HepG2 (cell line): ENCODE data around the gene RAET1E. TPM values are rescaled to one million over a fixed set of nuclear protein-coding genes. Genes with fewer than 3 reads are reported as not detected.
A peak's percentile ranks its signal among the peaks of the same experiment; 100 is the strongest.
"Not testable (repeated sequence)": the region's sequence is repeated elsewhere in the genome, so short reads cannot be mapped to it uniquely, and the experiment has no call there.

Experiments
- ATAC-seq: fragments of 200-7000 bp; cut with Tn5 transposase; 3 replicates; pipeline ENCODE4 v1.9.1; 2020; ENCODE audit warnings: mild to moderate bottlenecking, moderate library complexity
- BruUV-seq: library from RNA; stranded (reverse); fragments of 400-500 nt; replicated peaks from 2 replicates; lab custom pipeline; 2021; lab: Mats Ljungman, UMichigan
- CTCF ChIA-PET: fragments of 300-600 bp; formaldehyde crosslinking; extraction: SDS; loops from one replicate; lab custom pipeline; 2021; ENCODE audit warnings: low total read pairs, inconsistent platforms, low intra/inter-chr PET ratio; lab: Yijun Ruan, JAX
- POLR2A ChIA-PET: fragments of 350-600 bp; sonication (Branson Sonifier 250); formaldehyde crosslinking; loops from one replicate; lab custom pipeline; 2020; ENCODE audit warnings: antibody characterized with exemption, inconsistent platforms; lab: Yijun Ruan, JAX
- DNase-seq: peaks from one replicate; pipeline ENCODE4 v3.0.0-alpha.2; 2015; ENCODE audit warnings: low spot score
- FAIRE-seq: peaks from 3 replicates; lab custom pipeline; 2011; peaks lifted over from hg19 to GRCh38; lab: Jason Lieb, UNC
- H2AFZ ChIP-seq: one replicate; pipeline ENCODE4 v1.6.1; 2011; ENCODE audit warnings: low read length, inconsistent platforms
- H3K27ac ChIP-seq: fragments of 300-600 bp; 3 replicates; pipeline ENCODE4 v1.8.0; 2011; ENCODE audit warnings: mixed run types, mild to moderate bottlenecking, mixed read lengths, low read length, inconsistent platforms; ENCODE audit not compliant: insufficient read depth; ENCODE audit errors: extremely low read length
- H3K27me3 ChIP-seq, 2 experiments: fragments of 200-600 bp in 1 of 2; 2 replicates in 1 of 2; 3 replicates in 1 of 2; pipeline versions ENCODE4 v1.6.0 to v1.8.0; 2011; ENCODE audit warnings: low read length in 2 of 2, mild to moderate bottlenecking in 2 of 2, moderate library complexity in 2 of 2, inconsistent platforms in 1 of 2; ENCODE audit not compliant: insufficient read depth in 2 of 2, control insufficient read depth in 1 of 2
- H3K36me3 ChIP-seq, 2 experiments: fragments of 200-600 bp in 1 of 2; replicated peaks in 1 of 2; 2 replicates in 1 of 2; 3 replicates in 1 of 2; pipeline versions ENCODE4 v1.5.1 to v1.8.0; 2011; ENCODE audit warnings: low read length in 2 of 2, inconsistent platforms in 1 of 2; ENCODE audit not compliant: insufficient read depth in 2 of 2, control insufficient read depth in 1 of 2
- H3K4me1 ChIP-seq: 2 replicates; pipeline ENCODE4 v1.5.1; 2012; ENCODE audit warnings: low read length, inconsistent platforms; ENCODE audit not compliant: insufficient read depth
- H3K4me2 ChIP-seq: 2 replicates; pipeline ENCODE4 v1.6.0; 2011; ENCODE audit warnings: low read depth, low read length, inconsistent platforms
- H3K4me3 ChIP-seq, 3 experiments: fragments of 200-600 bp in 1 of 3; sonication (generic), shearing (Covaris generic) in 1 of 3; replicated peaks in 1 of 3; 2 replicates each; pipeline ENCODE4 v1.5.1; 2011 to 2016; ENCODE audit warnings: low read length in 3 of 3, inconsistent platforms in 2 of 3, low read depth in 2 of 3, mild to moderate bottlenecking in 2 of 3, control low read depth in 1 of 3, mixed read lengths in 1 of 3; ENCODE audit not compliant: insufficient read depth in 1 of 3
- H3K79me2 ChIP-seq: one replicate; pipeline ENCODE4 v1.6.1; 2011; ENCODE audit warnings: low read length, inconsistent platforms; ENCODE audit not compliant: insufficient read depth
- H3K9ac ChIP-seq: 2 replicates; pipeline ENCODE4 v1.6.0; 2011; ENCODE audit warnings: mild to moderate bottlenecking, low read depth, low read length, inconsistent platforms; ENCODE audit not compliant: insufficient read depth
- H3K9me3 ChIP-seq: 2 replicates; pipeline ENCODE4 v1.5.1; 2012; ENCODE audit warnings: mild to moderate bottlenecking, low read length
- H4K20me1 ChIP-seq: 2 replicates; pipeline ENCODE4 v1.6.0; 2011; ENCODE audit warnings: inconsistent platforms, mild to moderate bottlenecking, low read length, moderate library complexity; ENCODE audit not compliant: insufficient read depth
- POGK ChIP-seq: sonication (generic); formaldehyde crosslinking; conservative IDR thresholded peaks from 2 replicates; pipeline ENCODE4 v1.8.0; 2022; ENCODE audit warnings: mild to moderate bottlenecking, moderate library complexity, missing genetic modification reagents
- SMAD1 ChIP-seq: sonication (generic); formaldehyde crosslinking; IDR thresholded peaks from 2 replicates; pipeline ENCODE4 v1.4.0; 2020; ENCODE audit warnings: missing genetic modification reagents, low read depth, mild to moderate bottlenecking, borderline replicate concordance
- TOPORS ChIP-seq: sonication (generic); formaldehyde crosslinking; IDR thresholded peaks from 2 replicates; pipeline ENCODE4 v1.8.0; 2023; ENCODE audit warnings: mild to moderate bottlenecking, missing genetic modification reagents
- ZEB1 ChIP-seq: IDR thresholded peaks from 2 replicates; pipeline ENCODE4 v1.6.1; 2012; ENCODE audit warnings: mild to moderate bottlenecking, low read depth, inconsistent platforms; ENCODE audit not compliant: insufficient replicate concordance
- ZFP36 ChIP-seq: fragments of 150-350 bp; IDR thresholded peaks from 2 replicates; pipeline ENCODE4 v1.6.1; 2018; ENCODE audit warnings: borderline replicate concordance, low read length, low read depth; ENCODE audit not compliant: partially characterized antibody
- ZNF567 ChIP-seq: sonication (generic); formaldehyde crosslinking; IDR thresholded peaks from 2 replicates; pipeline ENCODE4 v1.8.1; 2023; ENCODE audit warnings: mild to moderate bottlenecking, missing genetic modification reagents, borderline replicate concordance
- ZNF703 ChIP-seq: sonication (generic); formaldehyde crosslinking; IDR thresholded peaks from 2 replicates; pipeline ENCODE4 v1.5.1; 2020; ENCODE audit warnings: missing genetic modification reagents, mild to moderate bottlenecking, moderate library complexity, borderline replicate concordance
- WGBS: methylation state at CpG from one replicate; pipeline ENCODE4 v1.1.6; 2017; ENCODE audit warnings: low lambda C conversion rate; 5-methylcytosine and 5-hydroxymethylcytosine counted together
- in situ Hi-C: cut with HindIII; loops from 2 replicates; pipeline ENCODE4 v1.10.0; 2017; ENCODE audit warnings: low pct_unique_long_range_greater_than_20kb; ENCODE audit not compliant: extremely low pct_ligation_motif_present
- intact Hi-C: fragments of 100-400 bp; cut with micrococcal nuclease; formaldehyde crosslinking; loops from one replicate; pipeline ENCODE4 v1.10.0; 2022; ENCODE audit not compliant: unreplicated experiment
- polyA plus RNA-seq, 8 experiments: library from polyadenylated mRNA; depleted of rRNA in 3 of 8; stranded (reverse) in 7 of 8; unstranded in 1 of 8; fragments of >200 nt; fragmentation: Illumina TruSeq in 4 of 8; extraction: Trizol in 4 of 8; gene quantifications; 2 replicates each; pipeline versions ENCODE4 v1.2.1 to v1.2.3, GENCODE V29; 2011 to 2016; ENCODE audit warnings: low read depth in 4 of 8, missing spikeins in 1 of 8, mixed read lengths in 1 of 8; ENCODE audit not compliant: insufficient read depth in 1 of 8
- total RNA-seq, 5 experiments: library from RNA; depleted of rRNA; stranded (reverse); fragments of >200 nt; fragmentation: Illumina TruSeq; extraction: Trizol; gene quantifications; 2 replicates each; pipeline ENCODE4 v1.2.3, GENCODE V29; 2016; ENCODE audit warnings: low read depth in 1 of 5

RAET1E gene
- total and polyA plus RNA-seq, 2 of the 13 experiments (the other 11 are each of a cell fraction or from before 2014, with no cell fraction given) = not detected

DNA sequence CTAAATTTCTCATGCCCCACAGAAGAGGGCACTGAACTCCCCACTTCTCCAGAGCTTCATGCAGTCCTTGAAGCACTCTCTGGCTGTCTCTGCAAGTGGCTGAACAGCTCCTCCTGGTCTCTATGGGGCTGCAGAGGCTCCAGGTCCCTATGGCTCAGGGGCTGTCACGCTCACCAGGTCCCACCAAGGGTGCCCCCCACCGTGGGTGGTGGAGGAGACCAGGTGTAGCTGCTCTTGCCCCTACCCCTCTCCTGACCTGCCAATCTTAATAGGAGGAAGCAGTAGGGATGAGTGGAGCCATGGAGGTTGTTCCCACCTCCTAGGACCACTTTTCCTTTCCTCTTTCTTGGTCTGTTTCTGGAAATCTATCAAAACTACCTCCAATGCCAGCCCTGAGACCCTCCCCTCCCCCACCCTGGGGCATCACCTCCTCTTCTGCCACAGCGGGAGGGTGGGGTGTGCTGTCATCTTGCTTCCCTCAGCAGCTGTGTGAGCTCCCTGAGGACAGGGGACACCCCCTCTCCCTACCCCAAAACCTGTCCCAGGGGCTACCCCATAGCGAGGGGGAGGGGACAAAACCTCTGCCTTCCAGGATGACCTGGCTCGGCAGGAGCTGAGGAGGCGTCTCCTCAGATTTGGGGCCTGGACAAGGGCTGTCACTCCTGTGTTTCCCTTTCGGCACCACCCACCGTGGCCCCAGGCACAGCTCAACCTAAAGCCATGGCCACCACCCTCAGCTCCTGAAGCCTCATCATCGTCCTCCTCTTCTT is 12.0 kb upstream of the RAET1E start (continued):
- TF ChIP-seq POGK (CRISPR knock-in tag) = no peak
- no peak for TF ChIP-seq TOPORS (CRISPR knock-in tag)
- TF ChIP-seq ZEB1 = no peak
- TF ChIP-seq SMAD1 (CRISPR knock-in tag) = no peak
- no peak for TF ChIP-seq ZNF703 (CRISPR knock-in tag)
- no peak for TF ChIP-seq ZNF567 (CRISPR knock-in tag)
- TF ChIP-seq, all 625 proteins: peak for 0

DNA sequence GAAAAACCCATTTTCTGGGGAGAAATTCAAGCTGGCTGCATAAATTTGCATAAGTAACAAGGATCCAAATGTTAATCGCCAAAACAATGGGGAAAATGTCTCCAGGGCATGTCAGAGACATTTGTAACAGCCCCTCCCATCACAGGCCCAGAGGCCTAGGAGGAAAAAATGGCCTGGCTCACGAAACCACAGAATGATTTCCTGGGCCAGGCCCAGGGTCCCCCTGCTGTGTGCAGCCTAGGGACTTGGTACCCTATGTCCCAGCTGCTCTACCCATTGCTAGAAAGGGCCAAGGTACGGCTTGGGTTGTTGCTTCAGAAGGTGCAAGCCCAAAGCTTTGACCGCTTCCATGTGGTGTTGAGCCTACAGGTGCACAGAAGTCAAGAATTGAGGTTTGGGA is 10.6 kb upstream of the RAET1E start:
- BruUV-seq, H3K9ac ChIP-seq, H4K20me1 ChIP-seq, H3K4me1 ChIP-seq, H3K79me2 ChIP-seq, DNase-seq, FAIRE-seq, in situ Hi-C loops, ATAC-seq, CTCF ChIA-PET, H2AFZ ChIP-seq, POLR2A ChIA-PET, H3K4me3 ChIP-seq, intact Hi-C loops, H3K36me3 ChIP-seq, H3K4me2 ChIP-seq, H3K27ac ChIP-seq: not testable (repeated sequence)
- Histone ChIP-seq H3K27me3 (peaks cover 7 to 41% of the 10 kb centered on the region in 2 experiments; a peak in 3 of 5 replicates), H3K9me3 (peaks cover 12% of the 10 kb centered on the region)
- 22% methylated on average over 4 of the region's 4 CpGs for WGBS
- TF ChIP-seq ZFP36 = peak; percentile 32
